GM10266 (cell line): ENCODE data around the gene RNF167.

ENCODE experiments used
- DNase-seq: peaks from one replicate; pipeline ENCODE4 v3.0.0; 2012; ENCODE audit errors: extremely low spot score
- TF ChIP-seq, protein P1 (sequence below): IDR thresholded peaks from 2 replicates; pipeline ENCODE4 v1.5.1; 2012; ENCODE audit warnings: mild to moderate bottlenecking, low read depth; ENCODE audit not compliant: control insufficient read depth, insufficient read depth; ENCODE audit errors: missing control alignments

RNF167 gene

DNA sequence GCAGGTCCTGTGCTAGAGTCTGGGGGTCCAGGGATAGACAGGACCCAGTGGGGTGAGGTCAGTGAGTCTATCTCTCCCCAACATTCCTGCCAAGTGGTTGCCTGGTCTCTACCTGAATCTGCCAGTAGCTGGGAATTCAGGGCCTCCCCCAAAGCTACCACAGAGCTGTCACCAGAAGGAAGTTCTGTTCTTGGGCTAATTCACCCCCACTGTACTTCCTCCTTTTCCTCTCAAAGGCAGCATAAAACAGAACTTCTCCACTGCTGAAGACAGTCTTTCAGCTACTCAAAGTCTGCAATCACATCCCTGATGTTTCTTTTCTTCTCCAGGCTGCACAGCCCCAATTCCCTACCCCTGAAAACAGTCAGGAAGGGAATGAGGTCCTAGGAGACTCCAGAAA is 38.7 kb downstream of the RNF167 start:
- TF ChIP-seq, protein P1, sequence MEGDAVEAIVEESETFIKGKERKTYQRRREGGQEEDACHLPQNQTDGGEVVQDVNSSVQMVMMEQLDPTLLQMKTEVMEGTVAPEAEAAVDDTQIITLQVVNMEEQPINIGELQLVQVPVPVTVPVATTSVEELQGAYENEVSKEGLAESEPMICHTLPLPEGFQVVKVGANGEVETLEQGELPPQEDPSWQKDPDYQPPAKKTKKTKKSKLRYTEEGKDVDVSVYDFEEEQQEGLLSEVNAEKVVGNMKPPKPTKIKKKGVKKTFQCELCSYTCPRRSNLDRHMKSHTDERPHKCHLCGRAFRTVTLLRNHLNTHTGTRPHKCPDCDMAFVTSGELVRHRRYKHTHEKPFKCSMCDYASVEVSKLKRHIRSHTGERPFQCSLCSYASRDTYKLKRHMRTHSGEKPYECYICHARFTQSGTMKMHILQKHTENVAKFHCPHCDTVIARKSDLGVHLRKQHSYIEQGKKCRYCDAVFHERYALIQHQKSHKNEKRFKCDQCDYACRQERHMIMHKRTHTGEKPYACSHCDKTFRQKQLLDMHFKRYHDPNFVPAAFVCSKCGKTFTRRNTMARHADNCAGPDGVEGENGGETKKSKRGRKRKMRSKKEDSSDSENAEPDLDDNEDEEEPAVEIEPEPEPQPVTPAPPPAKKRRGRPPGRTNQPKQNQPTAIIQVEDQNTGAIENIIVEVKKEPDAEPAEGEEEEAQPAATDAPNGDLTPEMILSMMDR, result no peak
- DNase-seq, result no peak

DNA sequence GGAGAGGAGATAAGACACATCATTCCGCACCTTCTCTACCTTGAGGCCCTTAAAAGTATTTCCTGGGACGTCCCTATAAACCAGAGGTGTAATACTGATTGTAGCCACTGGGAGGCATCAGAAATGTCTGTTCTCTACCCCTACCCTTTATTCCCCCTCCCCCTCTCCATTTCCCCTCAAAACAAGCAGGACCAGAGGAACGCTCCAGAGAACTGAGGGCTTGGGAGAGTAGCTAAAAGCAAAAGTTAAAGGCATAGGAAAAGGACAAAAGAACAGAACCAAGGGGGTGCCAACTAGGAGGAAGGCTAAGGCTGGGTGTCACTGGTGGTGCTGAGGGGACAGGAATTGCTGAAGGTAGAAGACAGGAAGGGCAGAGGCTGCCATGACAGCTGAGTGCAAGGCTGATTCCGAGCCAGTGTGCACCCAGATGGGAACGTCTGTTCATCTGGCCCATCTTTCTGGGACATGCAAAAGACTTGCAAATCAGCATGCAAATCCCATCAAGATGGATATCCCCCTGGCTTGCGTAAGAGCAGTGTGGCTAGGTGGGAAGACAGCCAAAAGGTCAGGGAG is 40.7 kb downstream of the RNF167 start:
- TF ChIP-seq, protein P1, result peak; percentile 55
- DNase-seq, result peak; percentile 68

DNA sequence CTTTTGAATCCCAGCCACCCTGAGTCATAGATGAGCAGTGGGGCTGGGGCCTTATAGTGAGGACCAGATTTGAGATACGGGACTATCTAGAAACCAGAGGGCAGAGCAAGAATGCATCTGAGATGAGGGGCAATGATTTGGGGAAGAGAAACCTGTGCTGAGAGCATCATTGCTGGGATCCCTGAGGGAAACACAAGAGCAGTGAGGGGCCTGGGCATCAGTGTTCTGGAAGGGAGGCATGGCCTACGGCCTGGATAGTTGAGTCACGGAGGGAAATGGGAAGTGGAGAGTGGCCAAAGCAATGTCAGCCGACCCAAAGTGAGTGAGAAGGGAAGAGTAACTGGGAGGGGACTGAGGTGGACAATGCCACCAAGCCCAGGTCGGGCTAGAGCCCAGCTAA is 42.2 kb downstream of the RNF167 start:
- TF ChIP-seq, protein P1, result no peak
- no peak for DNase-seq

DNA sequence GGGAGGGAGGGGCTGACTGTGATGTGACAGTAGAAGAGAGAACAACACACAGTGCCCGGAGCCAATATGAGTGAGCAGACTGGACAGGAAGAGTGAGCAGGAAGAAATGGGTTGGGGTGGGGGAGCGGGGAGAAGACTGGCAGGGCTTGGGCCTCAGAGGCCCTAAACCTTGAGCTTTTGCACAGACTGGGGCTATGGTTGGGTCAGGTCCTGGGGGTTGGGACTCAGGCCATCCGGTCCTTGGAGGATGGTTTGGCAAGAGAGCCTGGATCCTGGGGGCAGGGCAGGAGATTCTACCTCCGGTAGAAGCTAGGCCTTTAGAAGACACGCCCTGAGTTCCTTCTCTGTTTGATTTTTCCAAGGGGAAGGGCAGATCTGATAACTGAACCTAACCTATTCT is 46.3 kb downstream of the RNF167 start:
- TF ChIP-seq, protein P1, result no peak
- no peak for DNase-seq

DNA sequence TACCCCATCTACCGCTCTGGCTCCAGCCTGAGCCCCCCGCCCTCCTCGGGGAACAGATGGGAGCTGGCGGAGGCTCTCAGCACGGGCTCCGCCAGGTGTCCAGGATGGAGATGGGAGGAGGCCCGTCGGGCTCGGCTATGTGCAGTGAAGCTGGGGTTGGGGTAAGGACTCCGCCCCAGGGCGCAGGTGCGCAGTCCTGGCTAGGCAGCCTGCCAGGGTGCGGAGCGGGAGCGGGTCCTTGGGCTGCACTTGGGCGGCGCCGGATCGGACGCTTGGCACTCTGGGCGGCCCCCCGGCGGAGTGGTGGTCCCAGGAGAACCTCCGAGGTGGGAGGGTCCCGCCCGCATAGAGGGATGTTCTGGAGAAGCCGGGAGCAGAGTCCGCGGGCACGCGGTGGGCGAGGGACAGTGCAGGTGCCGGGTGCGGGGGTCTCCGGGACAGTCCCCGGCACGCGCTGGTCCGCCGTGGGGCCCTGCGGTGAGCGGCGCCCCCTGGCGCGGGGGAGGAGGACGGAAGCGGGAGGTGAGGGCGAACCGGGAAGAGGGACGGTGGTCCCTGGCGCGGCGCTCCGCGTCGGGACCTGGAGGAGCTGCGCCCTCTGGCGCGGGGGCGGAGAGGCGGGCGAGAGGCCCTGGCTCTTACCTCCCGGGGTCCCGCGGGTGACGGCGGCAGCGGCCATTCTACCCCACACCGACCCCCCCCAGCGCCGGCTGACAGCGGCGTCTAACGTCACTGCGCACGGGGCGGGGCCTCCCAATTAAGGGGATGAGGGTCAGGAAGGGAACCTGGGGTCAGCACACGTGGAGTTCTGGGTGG is 47.1 kb downstream of the RNF167 start, which contains the start of gene CAMTA2:
CAMTA2 (minus strand) TSS at position 725 of the 816 bp plus-strand sequence. CDS start 1,453 bp downstream, outside the sequence.
- TF ChIP-seq, protein P1, result peak; percentile 76
- peak; percentile 87 for DNase-seq

DNA sequence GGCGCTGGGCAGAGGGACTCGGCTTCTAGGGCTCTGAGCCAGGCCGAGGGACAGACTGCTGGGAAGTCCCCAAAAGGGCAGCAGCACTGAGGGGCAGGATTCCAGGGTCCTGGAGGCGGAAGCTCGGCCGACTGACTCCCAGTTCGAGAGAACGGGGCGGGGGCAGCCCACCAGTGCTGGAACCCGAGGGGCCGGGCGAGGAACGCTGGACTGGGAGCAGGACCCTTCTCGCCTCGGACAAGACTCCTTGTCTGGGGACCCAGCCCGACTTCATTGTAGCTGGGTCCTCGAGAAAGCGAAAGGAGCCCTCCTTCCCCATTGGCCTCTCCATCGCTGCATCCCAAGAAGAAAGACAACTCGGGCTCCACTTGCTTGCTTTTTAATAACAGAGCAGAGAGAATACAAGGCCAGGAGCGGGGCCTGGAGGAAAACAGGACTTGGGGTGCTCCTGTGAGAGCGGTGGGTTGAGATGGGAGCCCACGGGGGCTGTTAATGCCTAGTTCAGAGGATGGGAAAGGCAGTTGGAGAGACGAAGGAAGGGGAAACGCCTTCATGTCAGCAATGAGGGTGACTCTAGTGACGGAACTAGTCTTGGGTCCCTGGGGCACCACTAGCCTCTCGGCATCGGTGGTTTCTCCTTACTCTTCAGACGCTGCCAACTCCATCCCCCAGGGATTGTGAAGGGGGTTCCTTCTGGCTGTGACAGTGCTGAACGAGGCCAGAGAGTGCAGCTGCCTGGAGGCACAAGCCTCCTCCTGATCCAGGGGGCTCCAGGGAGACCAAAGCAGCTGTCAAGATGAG is 47.9 kb downstream of the RNF167 start:
- no peak for DNase-seq
- TF ChIP-seq, protein P1, result no peak
